Cerebellar cortex (tissue), 1 donor: ENCODE data around the gene ALG13.
"Not testable (repeated sequence)": the region's sequence is repeated elsewhere in the genome, so short reads cannot be mapped to it uniquely, and the experiment has no call there.

Experiments
- DNase-seq: peaks from one replicate; pipeline ENCODE4 v3.0.0-alpha.2; 2015; ENCODE audit warnings: low spot score

ALG13 gene

GRCh38 chrX:111759686-111760085, 78.7 kb downstream of the ALG13 start:
- DNase-seq, result peak; percentile 82

GRCh38 chrX:111761578-111762135, 80.7 kb downstream of the ALG13 start:
- no peak for DNase-seq

- no peak for DNase-seq
Observed at GRCh38 chrX:111778591-111778990, 97.6 kb downstream of the ALG13 start.

GRCh38 chrX:111779582-111779981, 98.6 kb downstream of the ALG13 start:
- DNase-seq, result no peak

- DNase-seq, result no peak
Observed at GRCh38 chrX:111784667-111785066, 103.7 kb downstream of the ALG13 start.

- DNase-seq, result not testable (repeated sequence)
Observed at GRCh38 chrX:111790054-111790453, 109.1 kb downstream of the ALG13 start.
